WTC11 (cell line): Measurements from ENCODE around the gene GPR158. TPM values are rescaled to one million over a fixed set of nuclear protein-coding genes. Genes with fewer than 3 reads are reported as not detected.

Source experiments
- ATAC-seq: fragments of 200-7000 bp; cut with Tn5 transposase; 2 replicates; pipeline ENCODE4 v1.10.0; 2021; ENCODE audit warnings: mild to moderate bottlenecking, moderate library complexity
- CTCF ChIA-PET: fragments of 300-600 bp; sonication (Branson Sonifier 250); formaldehyde crosslinking; loops from one replicate; lab custom pipeline; 2021; ENCODE audit warnings: antibody characterized with exemption; lab: Charles Lee
- POLR2A ChIA-PET: fragments of 350-600 bp; sonication (Branson Sonifier 250); formaldehyde crosslinking; loops from one replicate; lab custom pipeline; 2021; ENCODE audit warnings: antibody characterized with exemption; lab: Charles Lee
- DNase-seq: peaks from one replicate; pipeline ENCODE4 v3.0.0; 2021; ENCODE audit warnings: low spot score
- H3K27ac Mint-ChIP-seq: 2 replicates; pipeline ENCODE4 v1.8.0; 2021; ENCODE audit warnings: mixed read lengths
- H3K27me3 Mint-ChIP-seq: 2 replicates; pipeline ENCODE4 v1.8.0; 2021; ENCODE audit warnings: low read depth, mild to moderate bottlenecking, moderate library complexity, mixed read lengths
- H3K36me3 Mint-ChIP-seq: 2 replicates; pipeline ENCODE4 v1.8.0; 2021; ENCODE audit warnings: mixed read lengths
- H3K4me1 Mint-ChIP-seq: 2 replicates; pipeline ENCODE4 v1.8.0; 2022; ENCODE audit warnings: mixed read lengths
- H3K4me3 Mint-ChIP-seq: 2 replicates; pipeline ENCODE4 v1.8.0; 2021; ENCODE audit warnings: mild to moderate bottlenecking, moderate library complexity, mixed read lengths
- H3K9me3 Mint-ChIP-seq: 2 replicates; pipeline ENCODE4 v1.8.0; 2021; ENCODE audit warnings: mixed read lengths
- ATF3 ChIP-seq: sonication (generic); formaldehyde crosslinking; conservative IDR thresholded peaks from 2 replicates; pipeline ENCODE4 v1.8.1; 2022; ENCODE audit warnings: mild to moderate bottlenecking, missing genetic modification reagents
- CBFB ChIP-seq: sonication (generic); formaldehyde crosslinking; IDR thresholded peaks from 2 replicates; pipeline ENCODE4 v1.8.1; 2022; ENCODE audit warnings: mild to moderate bottlenecking, low read depth, missing genetic modification reagents
- ESRRA ChIP-seq: sonication (generic); formaldehyde crosslinking; IDR thresholded peaks from 2 replicates; pipeline ENCODE4 v1.8.1; 2022; ENCODE audit warnings: mild to moderate bottlenecking, missing genetic modification reagents, borderline replicate concordance
- FOXK1 ChIP-seq: sonication (generic); formaldehyde crosslinking; IDR thresholded peaks from 2 replicates; pipeline ENCODE4 v1.8.0; 2022; ENCODE audit warnings: mild to moderate bottlenecking, moderate library complexity, missing genetic modification reagents
- GRHL2 ChIP-seq: fragments of 250-450 bp; sonication (Bioruptor Pico); IDR thresholded peaks from 2 replicates; pipeline ENCODE4 v1.8.0; 2022; ENCODE audit warnings: mild to moderate bottlenecking, moderate library complexity; ENCODE audit not compliant: insufficient replicate concordance, severe bottlenecking
- JAZF1 ChIP-seq: fragments of 250-450 bp; sonication (Bioruptor Pico); IDR thresholded peaks from 2 replicates; pipeline ENCODE4 v1.9.0; 2021; ENCODE audit warnings: moderate library complexity, mild to moderate bottlenecking, inconsistent platforms
- NR3C1 ChIP-seq: sonication (generic); formaldehyde crosslinking; conservative IDR thresholded peaks from 2 replicates; pipeline ENCODE4 v1.8.1; 2023; ENCODE audit warnings: low read depth, mild to moderate bottlenecking, missing genetic modification reagents
- RORB ChIP-seq: fragments of 250-450 bp; sonication (Bioruptor Pico); IDR thresholded peaks from 2 replicates; pipeline ENCODE4 v1.9.0; 2021; ENCODE audit warnings: mild to moderate bottlenecking
- SP1 ChIP-seq: sonication (generic); formaldehyde crosslinking; conservative IDR thresholded peaks from 2 replicates; pipeline ENCODE4 v1.8.1; 2022; ENCODE audit warnings: missing genetic modification reagents
- TEAD1 ChIP-seq: sonication (generic); formaldehyde crosslinking; IDR thresholded peaks from 2 replicates; pipeline ENCODE4 v1.8.0; 2022; ENCODE audit warnings: mild to moderate bottlenecking, missing genetic modification reagents
- TP53 ChIP-seq: sonication (generic); formaldehyde crosslinking; IDR thresholded peaks from 2 replicates; pipeline ENCODE4 v1.8.1; 2023; ENCODE audit warnings: mild to moderate bottlenecking, missing genetic modification reagents
- ZBTB21 ChIP-seq: sonication (generic); formaldehyde crosslinking; IDR thresholded peaks from 2 replicates; pipeline ENCODE4 v1.8.1; 2023; ENCODE audit warnings: mild to moderate bottlenecking, missing genetic modification reagents, borderline replicate concordance
- ZNF425 ChIP-seq: fragments of 250-450 bp; sonication (Bioruptor Pico); conservative IDR thresholded peaks from 2 replicates; pipeline ENCODE4 v1.9.0; 2021; ENCODE audit warnings: mild to moderate bottlenecking
- ZSCAN18 ChIP-seq: fragments of 250-450 bp; sonication (Bioruptor Pico); IDR thresholded peaks from 2 replicates; pipeline ENCODE4 v2.1.2; 2022; ENCODE audit warnings: mild to moderate bottlenecking, moderate library complexity
- total RNA-seq: library from RNA; stranded (reverse); gene quantifications from 3 replicates; pipeline ENCODE4 v1.2.3, GENCODE V29; 2021
- TF ChIP-seq, protein P1 (sequence below): sonication (generic); formaldehyde crosslinking; IDR thresholded peaks from 2 replicates; pipeline ENCODE4 v1.8.0; 2022; ENCODE audit warnings: missing genetic modification reagents
- TF ChIP-seq, protein P2 (sequence below): sonication (generic); formaldehyde crosslinking; IDR thresholded peaks from 2 replicates; pipeline ENCODE4 v1.8.1; 2023; ENCODE audit warnings: mild to moderate bottlenecking, missing genetic modification reagents
- TF ChIP-seq, protein P3 (sequence below): sonication (generic); formaldehyde crosslinking; IDR thresholded peaks from 2 replicates; pipeline ENCODE4 v1.8.1; 2023; ENCODE audit warnings: mild to moderate bottlenecking, moderate library complexity, missing genetic modification reagents
- TF ChIP-seq, protein P4 (sequence below): fragments of 250-450 bp; sonication (Bioruptor Pico); IDR thresholded peaks from 2 replicates; pipeline ENCODE4 v1.9.0; 2021; ENCODE audit warnings: mild to moderate bottlenecking
- TF ChIP-seq, protein P5 (sequence below): sonication (generic); formaldehyde crosslinking; IDR thresholded peaks from 2 replicates; pipeline ENCODE4 v1.8.1; 2023; ENCODE audit warnings: mild to moderate bottlenecking, missing genetic modification reagents, moderate library complexity

The GPR158 gene
- total RNA-seq, 1 experiment from 2014 or later = 0.63 TPM

DNA sequence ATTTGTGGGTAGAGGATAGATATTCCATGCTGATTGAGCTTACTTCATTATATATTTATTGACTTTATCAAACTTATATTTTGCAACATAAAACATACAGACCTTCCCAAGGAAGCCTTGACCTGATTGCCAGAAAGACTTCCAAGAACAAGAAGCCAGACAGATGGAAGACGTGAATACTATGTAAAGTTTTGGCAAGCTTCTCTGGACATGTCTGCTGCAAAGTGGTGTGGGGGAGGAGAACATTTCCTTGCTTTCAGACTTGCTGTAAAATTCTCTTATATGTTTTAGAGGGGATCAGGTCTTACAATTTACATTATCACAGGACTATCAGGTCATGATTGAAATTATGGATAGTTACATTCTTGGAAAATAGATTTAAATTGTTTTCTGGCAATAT is 23.4 kb downstream of the GPR158 start:
- Mint-ChIP-seq H3K27me3 (no peaks in the 10 kb centered on the region; the same call in 1 of the 2 replicates), H3K27ac (no peak overlapping the region), H3K9me3 (no peaks in the 10 kb centered on the region), H3K4me3 (no peak overlapping the region), H3K4me1 (no peaks in the 10 kb centered on the region), H3K36me3 (no peaks in the 10 kb centered on the region)
- no peak for DNase-seq
- TF ChIP-seq ZBTB21 = no peak
- TF ChIP-seq, protein P1, sequence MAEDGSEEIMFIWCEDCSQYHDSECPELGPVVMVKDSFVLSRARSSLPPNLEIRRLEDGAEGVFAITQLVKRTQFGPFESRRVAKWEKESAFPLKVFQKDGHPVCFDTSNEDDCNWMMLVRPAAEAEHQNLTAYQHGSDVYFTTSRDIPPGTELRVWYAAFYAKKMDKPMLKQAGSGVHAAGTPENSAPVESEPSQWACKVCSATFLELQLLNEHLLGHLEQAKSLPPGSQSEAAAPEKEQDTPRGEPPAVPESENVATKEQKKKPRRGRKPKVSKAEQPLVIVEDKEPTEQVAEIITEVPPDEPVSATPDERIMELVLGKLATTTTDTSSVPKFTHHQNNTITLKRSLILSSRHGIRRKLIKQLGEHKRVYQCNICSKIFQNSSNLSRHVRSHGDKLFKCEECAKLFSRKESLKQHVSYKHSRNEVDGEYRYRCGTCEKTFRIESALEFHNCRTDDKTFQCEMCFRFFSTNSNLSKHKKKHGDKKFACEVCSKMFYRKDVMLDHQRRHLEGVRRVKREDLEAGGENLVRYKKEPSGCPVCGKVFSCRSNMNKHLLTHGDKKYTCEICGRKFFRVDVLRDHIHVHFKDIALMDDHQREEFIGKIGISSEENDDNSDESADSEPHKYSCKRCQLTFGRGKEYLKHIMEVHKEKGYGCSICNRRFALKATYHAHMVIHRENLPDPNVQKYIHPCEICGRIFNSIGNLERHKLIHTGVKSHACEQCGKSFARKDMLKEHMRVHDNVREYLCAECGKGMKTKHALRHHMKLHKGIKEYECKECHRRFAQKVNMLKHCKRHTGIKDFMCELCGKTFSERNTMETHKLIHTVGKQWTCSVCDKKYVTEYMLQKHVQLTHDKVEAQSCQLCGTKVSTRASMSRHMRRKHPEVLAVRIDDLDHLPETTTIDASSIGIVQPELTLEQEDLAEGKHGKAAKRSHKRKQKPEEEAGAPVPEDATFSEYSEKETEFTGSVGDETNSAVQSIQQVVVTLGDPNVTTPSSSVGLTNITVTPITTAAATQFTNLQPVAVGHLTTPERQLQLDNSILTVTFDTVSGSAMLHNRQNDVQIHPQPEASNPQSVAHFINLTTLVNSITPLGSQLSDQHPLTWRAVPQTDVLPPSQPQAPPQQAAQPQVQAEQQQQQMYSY = no peak
- TF ChIP-seq RORB = no peak
- TF ChIP-seq ESRRA (CRISPR knock-in tag) = no peak
- TF ChIP-seq, protein P2, sequence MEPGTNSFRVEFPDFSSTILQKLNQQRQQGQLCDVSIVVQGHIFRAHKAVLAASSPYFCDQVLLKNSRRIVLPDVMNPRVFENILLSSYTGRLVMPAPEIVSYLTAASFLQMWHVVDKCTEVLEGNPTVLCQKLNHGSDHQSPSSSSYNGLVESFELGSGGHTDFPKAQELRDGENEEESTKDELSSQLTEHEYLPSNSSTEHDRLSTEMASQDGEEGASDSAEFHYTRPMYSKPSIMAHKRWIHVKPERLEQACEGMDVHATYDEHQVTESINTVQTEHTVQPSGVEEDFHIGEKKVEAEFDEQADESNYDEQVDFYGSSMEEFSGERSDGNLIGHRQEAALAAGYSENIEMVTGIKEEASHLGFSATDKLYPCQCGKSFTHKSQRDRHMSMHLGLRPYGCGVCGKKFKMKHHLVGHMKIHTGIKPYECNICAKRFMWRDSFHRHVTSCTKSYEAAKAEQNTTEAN = no peak
- TF ChIP-seq, protein P3, sequence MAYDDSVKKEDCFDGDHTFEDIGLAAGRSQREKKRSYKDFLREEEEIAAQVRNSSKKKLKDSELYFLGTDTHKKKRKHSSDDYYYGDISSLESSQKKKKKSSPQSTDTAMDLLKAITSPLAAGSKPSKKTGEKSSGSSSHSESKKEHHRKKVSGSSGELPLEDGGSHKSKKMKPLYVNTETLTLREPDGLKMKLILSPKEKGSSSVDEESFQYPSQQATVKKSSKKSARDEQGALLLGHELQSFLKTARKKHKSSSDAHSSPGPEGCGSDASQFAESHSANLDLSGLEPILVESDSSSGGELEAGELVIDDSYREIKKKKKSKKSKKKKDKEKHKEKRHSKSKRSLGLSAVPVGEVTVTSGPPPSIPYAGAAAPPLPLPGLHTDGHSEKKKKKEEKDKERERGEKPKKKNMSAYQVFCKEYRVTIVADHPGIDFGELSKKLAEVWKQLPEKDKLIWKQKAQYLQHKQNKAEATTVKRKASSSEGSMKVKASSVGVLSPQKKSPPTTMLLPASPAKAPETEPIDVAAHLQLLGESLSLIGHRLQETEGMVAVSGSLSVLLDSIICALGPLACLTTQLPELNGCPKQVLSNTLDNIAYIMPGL = no peak
- TF ChIP-seq JAZF1 (CRISPR knock-in tag) = no peak
- TF ChIP-seq SP1 = no peak
- TF ChIP-seq CBFB (CRISPR knock-in tag) = no peak
- no peak for TF ChIP-seq FOXK1
- TF ChIP-seq ZNF425 = no peak
- TF ChIP-seq, protein P4, sequence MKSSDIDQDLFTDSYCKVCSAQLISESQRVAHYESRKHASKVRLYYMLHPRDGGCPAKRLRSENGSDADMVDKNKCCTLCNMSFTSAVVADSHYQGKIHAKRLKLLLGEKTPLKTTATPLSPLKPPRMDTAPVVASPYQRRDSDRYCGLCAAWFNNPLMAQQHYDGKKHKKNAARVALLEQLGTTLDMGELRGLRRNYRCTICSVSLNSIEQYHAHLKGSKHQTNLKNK (CRISPR knock-in tag) = no peak
- TF ChIP-seq ATF3 = no peak
- TF ChIP-seq TP53 (CRISPR knock-in tag) = no peak
- TF ChIP-seq NR3C1 = no peak
- TF ChIP-seq TEAD1 (CRISPR knock-in tag) = no peak
- TF ChIP-seq, protein P5, sequence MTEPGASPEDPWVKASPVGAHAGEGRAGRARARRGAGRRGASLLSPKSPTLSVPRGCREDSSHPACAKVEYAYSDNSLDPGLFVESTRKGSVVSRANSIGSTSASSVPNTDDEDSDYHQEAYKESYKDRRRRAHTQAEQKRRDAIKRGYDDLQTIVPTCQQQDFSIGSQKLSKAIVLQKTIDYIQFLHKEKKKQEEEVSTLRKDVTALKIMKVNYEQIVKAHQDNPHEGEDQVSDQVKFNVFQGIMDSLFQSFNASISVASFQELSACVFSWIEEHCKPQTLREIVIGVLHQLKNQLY (CRISPR knock-in tag) = no peak
- no peak for TF ChIP-seq GRHL2
- no peak for TF ChIP-seq ZSCAN18 (CRISPR knock-in tag)
- POLR2A ChIA-PET = no interaction called here
- no peak for ATAC-seq
- CTCF ChIA-PET = no interaction called here
